LNCaP clone FGC (cell line): ENCODE measurements around the gene SLC29A3.

ENCODE experiments used
- DNase-seq: peaks from one replicate; pipeline ENCODE4 v3.0.0-alpha.2; 2011; ENCODE audit warnings: low read depth
- H3K4me3 ChIP-seq: 2 replicates; pipeline ENCODE4 v1.5.1; 2011; ENCODE audit warnings: mild to moderate bottlenecking, low read depth, low read length, control low read depth
- CTCF ChIP-seq: IDR thresholded peaks from 2 replicates; pipeline ENCODE4 v1.5.1; 2012; ENCODE audit warnings: mild to moderate bottlenecking; ENCODE audit not compliant: control insufficient read depth, insufficient read depth; ENCODE audit errors: extremely low read depth

The SLC29A3 gene

GRCh38 chr10:71399946-71400345, 80.9 kb downstream of the SLC29A3 start:
- H3K4me3 ChIP-seq: no peak overlapping the region
- no peak for TF ChIP-seq CTCF
- DNase-seq: no peak

- TF ChIP-seq CTCF: no peak
- no peak for DNase-seq
- H3K4me3 ChIP-seq: no peak overlapping the region
Observed at GRCh38 chr10:71401056-71401455, 82.0 kb downstream of the SLC29A3 start.

- no peak for DNase-seq
- no peak overlapping the region for H3K4me3 ChIP-seq
- no peak for TF ChIP-seq CTCF
Observed at GRCh38 chr10:71402005-71402404, 82.9 kb downstream of the SLC29A3 start.

- no peak for TF ChIP-seq CTCF
- H3K4me3 ChIP-seq: no peak overlapping the region
- DNase-seq: no peak
Observed at GRCh38 chr10:71404503-71405295, 85.6 kb downstream of the SLC29A3 start.

GRCh38 chr10:71406878-71407277, 87.8 kb downstream of the SLC29A3 start:
- TF ChIP-seq CTCF: no peak
- H3K4me3 ChIP-seq: no peak overlapping the region
- DNase-seq: no peak

GRCh38 chr10:71408436-71409225, 89.6 kb downstream of the SLC29A3 start:
- H3K4me3 ChIP-seq: no peak overlapping the region
- no peak for TF ChIP-seq CTCF
- DNase-seq: no peak
